EH (cell line): ENCODE measurements around the gene PRDM5.
"Not testable (repeated sequence)": the region's sequence is repeated elsewhere in the genome, so short reads cannot be mapped to it uniquely, and the experiment has no call there.

Source experiments
- DNase-seq: peaks from one replicate; pipeline ENCODE4 v3.0.0-alpha.2; 2015; ENCODE audit warnings: low read depth

Gene PRDM5

GRCh38 chr4:120703908-120704307 is 218.6 kb downstream of the PRDM5 start:
- no peak for DNase-seq

- no peak for DNase-seq
Observed at GRCh38 chr4:120699354-120699753, 223.2 kb downstream of the PRDM5 start.

GRCh38 chr4:120694973-120695372 is 227.6 kb downstream of the PRDM5 start:
- DNase-seq = peak; percentile 67

- no peak for DNase-seq
Observed at GRCh38 chr4:120693816-120694215, 228.7 kb downstream of the PRDM5 start.

GRCh38 chr4:120692964-120693363 is 229.6 kb downstream of the PRDM5 start:
- DNase-seq = peak; percentile 83

GRCh38 chr4:120691536-120691935 is 231.0 kb downstream of the PRDM5 start:
- no peak for DNase-seq

GRCh38 chr4:120691106-120691505 is 231.4 kb downstream of the PRDM5 start:
- DNase-seq = peak; percentile 33

GRCh38 chr4:120688791-120689190 is 233.7 kb downstream of the PRDM5 start:
- DNase-seq = no peak

GRCh38 chr4:120685756-120686278 is 236.7 kb downstream of the PRDM5 start:
- no peak for DNase-seq

- DNase-seq = no peak
Observed at GRCh38 chr4:120683897-120684540, 238.5 kb downstream of the PRDM5 start.

GRCh38 chr4:120682981-120683380 is 239.5 kb downstream of the PRDM5 start:
- DNase-seq = peak; percentile 42

- no peak for DNase-seq
Observed at GRCh38 chr4:120680647-120681228, 241.8 kb downstream of the PRDM5 start.

GRCh38 chr4:120673696-120674095 is 248.8 kb downstream of the PRDM5 start:
- no peak for DNase-seq

GRCh38 chr4:120672558-120673147 is 249.9 kb downstream of the PRDM5 start:
- DNase-seq = peak; percentile 42

- no peak for DNase-seq
Observed at GRCh38 chr4:120672076-120672475, 250.4 kb downstream of the PRDM5 start.

GRCh38 chr4:120671538-120671937 is 251.0 kb downstream of the PRDM5 start:
- DNase-seq = no peak

- DNase-seq = no peak
Observed at GRCh38 chr4:120667102-120667501, 255.4 kb downstream of the PRDM5 start.

GRCh38 chr4:120664851-120665250 is 257.7 kb downstream of the PRDM5 start:
- DNase-seq = no peak

- no peak for DNase-seq
Observed at GRCh38 chr4:120659616-120660170, 262.8 kb downstream of the PRDM5 start.

- no peak for DNase-seq
Observed at GRCh38 chr4:120658772-120659171, 263.8 kb downstream of the PRDM5 start.

GRCh38 chr4:120653804-120654573 is 268.5 kb downstream of the PRDM5 start:
- no peak for DNase-seq

GRCh38 chr4:120648336-120648735 is 274.2 kb downstream of the PRDM5 start:
- not testable (repeated sequence) for DNase-seq
